Suppressor macrophage treated with lipopolysaccharide for 1 hour (primary cell): Measurements from ENCODE around the gene CETN2.
A peak's percentile ranks its signal among the peaks of the same experiment; 100 is the strongest.
"Not testable (repeated sequence)": the region's sequence is repeated elsewhere in the genome, so short reads cannot be mapped to it uniquely, and the experiment has no call there.

Source experiments
- DNase-seq, 3 donors: peaks; one replicate each; pipeline ENCODE4 v3.0.0-alpha.2; 2020 to 2022

CETN2 gene

DNA sequence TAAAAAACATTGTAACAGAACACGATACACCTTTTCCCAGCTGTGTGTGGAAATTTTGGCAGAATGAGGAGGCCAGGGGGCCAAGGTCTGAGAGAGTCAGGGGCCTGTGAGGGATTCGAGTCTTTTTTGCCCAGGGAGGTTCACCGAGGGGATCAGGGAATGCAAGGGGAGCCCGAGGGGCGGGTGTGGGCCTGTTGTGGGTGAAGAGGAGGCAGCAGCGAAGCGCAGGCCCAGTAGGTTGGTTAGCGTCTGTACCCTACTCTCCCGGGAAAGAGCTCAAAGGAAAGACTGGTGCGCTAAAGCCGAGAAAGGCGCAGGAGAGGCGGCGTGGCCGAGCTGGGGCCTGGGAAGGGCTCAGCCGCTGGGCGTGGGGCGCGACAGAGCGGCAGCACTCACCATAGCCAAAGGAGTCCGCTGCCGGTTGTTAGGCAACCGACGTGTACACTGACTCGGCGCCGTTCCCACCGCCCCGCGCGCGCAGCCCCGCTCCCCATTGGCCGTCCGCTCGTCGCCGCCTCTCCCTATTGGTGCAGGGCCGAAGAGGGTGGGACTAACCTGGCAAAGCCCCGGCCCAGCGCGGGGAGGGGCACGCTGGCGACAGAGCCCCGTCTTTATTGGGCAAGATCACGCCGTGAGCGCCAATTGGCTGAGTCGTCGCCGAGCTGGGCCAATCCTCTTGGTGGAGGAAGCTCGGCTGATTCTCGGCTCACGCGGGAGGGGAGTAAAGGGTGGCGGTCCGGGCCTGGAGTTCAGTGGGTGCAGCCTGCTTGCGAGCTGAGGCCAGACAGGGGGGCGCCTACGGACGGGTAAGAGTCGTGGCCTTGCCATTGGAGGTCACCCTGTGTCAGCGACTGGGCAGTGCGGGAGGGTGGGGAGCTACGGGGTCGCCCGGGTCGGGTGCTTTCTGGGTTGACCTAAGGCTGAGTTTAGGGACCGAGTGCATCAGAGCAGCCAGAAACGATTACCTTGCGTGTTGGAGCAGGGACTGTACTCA lies at the start of gene CETN2, which contains the start of gene NSDHL:
TSS of gene CETN2 (minus strand) at position 446 of the 994 bp plus-strand sequence. CDS start at position 399, 47 bp downstream.
TSS of gene NSDHL (plus strand) at position 752 of the 994 bp plus-strand sequence. CDS start 15,262 bp downstream, outside the sequence.
- DNase-seq: peak; percentile 93 to 95 (median 95)

- DNase-seq: no peak
Observed at GRCh38 chrX:152878976-152879755, 48.6 kb upstream of the CETN2 start.

GRCh38 chrX:152876931-152877840 lies 46.6 kb upstream of the CETN2 start:
- no peak for DNase-seq

DNA sequence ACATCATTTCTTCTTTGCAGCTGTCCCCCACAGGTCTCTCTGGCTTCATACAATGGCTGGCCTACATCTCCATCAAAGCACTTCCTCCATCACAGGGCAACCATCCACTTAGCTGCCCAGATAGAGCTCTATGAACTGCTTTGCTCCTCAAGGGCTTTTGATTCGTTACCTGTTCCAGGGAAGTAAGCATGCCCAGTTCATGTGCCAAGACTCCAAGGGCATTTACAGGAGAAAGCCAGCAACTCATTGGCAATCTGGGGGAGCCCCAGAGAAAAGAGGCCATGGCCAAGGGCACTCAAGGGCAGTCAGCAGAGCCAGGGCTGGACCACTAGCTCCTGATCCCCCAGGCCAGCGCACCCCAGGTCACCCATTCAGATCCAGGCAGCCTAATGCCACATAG lies 42.8 kb upstream of the CETN2 start:
- DNase-seq: no peak

DNA sequence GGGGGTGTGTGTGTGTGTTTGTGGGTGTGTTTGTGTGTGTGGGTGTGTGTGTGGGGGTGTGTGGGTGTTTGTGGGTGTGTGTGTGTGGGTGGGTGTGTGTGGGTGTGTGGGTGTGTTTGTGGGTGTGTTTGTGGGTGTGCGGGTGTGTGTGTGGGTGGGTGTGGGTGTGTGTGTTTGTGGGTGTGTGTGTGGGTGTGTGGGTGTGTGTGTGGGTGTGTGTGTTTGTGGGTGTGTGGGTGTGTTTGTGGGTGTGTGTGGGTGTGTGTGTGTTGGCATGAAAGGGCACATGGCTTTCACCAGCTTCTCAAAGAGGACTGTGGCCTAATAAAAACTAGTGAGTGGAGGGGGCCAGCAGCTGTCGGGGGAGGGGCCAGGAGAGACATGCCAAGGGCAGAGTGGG lies 42.0 kb upstream of the CETN2 start:
- DNase-seq: no peak

GRCh38 chrX:152871260-152871659 lies 40.7 kb upstream of the CETN2 start:
- no peak for DNase-seq

DNA sequence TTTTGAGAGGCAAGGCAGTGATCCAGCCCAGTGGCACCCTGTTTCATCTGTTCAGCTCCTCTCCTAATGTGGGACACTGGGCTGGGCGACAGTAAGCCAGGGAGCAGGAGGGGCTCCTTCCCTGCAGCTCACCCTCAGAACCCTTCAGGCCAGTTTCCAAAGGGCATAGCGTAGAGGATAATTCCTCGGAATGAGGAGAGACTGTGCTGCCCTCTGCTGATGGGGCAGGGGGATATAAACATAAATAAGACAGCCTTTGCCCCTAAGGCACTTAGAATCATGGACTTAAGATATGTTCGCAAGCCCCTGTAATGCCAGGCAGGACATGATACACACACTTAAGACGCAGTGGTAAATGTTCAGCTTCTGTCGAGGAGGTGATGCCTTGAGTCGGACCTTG lies 39.4 kb upstream of the CETN2 start:
- DNase-seq: no peak

DNA sequence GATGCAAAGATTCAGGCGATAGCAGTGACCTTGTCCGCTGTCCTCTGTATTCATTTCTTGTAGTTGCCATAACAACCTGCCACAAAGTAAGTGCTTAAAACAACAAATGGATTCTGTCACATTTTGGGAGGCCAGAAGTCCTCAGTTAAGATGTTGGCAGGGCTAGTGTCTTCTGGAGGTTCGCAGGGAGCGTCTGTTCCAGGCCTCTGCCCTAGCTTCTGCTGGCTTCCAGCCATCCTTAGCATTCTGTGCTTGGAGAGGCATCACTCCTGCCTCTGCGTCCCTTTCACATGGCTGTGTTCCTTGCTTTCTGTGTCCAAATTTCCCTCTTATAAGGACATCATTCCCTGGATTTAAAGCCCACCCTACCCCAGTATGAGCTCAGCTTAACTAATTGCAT lies 35.8 kb upstream of the CETN2 start:
- no peak for DNase-seq

DNA sequence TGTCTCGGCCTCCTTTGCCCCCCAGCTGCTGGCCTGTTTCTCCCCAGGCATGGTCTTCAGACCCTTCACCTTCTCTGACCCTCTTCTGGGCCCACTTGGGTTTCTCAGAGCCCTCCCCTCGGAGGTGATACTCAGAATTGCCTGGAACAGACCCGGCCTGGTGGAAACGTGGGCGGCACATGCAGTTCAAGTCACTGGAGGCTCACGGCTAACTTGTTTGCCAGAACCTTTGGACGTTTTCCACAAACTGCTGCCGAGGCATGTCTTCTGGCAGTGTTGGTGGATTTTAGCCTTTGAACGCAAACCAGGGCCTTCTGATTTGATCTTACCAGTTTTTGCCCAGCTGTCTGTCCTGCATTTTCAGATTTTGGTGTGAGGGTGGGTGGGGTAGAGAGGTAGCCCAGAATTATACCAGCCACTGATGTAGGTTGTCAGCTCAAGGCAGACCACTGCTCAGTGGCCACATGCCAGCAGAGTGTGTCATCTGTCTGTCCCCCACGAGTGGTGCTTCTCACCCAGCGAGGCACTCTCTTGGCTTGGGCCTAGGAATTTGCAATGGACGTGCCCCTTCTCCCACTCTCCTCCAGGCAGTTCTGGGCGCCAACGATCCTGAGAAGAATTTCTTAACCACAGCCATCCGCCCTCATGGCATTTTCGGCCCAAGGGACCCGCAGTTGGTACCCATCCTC lies 34.8 kb upstream of the CETN2 start:
- no peak for DNase-seq

- no peak for DNase-seq
Observed at GRCh38 chrX:152861826-152862225, 31.3 kb upstream of the CETN2 start.

DNA sequence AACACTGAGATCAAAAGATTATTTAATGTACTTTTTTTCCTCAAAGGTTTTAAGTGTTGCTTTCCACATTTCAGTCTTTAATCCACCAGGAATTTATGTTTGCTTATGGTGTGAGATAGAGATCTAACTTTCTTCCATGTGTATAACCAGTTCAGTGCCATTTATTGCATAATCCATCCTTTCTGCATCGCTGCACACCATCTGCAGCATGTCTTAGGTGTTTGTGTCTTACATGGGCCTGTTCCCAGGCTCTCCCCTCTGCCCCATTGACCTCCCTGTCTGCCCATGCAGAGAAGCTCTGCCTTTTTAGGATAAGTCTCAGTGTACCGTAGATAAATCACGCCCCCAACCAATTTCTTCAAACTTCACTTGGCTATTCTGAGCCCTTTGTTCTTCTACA lies 30.6 kb upstream of the CETN2 start:
- DNase-seq: no peak

DNA sequence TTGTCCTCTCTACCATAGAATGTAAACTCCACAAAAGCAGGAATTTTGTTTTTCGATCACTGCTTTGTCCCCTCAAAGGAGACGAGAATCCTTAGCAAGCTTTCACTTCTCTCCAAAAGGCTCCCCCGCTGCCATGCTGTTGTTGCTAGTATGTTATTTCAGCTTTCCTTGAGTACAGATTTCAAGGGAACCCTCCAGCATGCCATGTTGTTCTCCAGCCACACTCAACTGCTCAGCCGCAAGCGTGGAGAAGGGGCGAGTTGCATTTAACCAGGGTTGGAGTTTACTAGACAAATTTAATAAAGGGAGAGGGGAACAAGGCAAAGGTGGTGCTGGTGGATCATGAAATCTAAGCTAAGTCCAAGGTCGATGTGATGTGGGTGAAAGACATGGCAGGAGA lies 23.4 kb upstream of the CETN2 start:
- no peak for DNase-seq

GRCh38 chrX:152850465-152850864 lies 19.9 kb upstream of the CETN2 start:
- DNase-seq: no peak

DNA sequence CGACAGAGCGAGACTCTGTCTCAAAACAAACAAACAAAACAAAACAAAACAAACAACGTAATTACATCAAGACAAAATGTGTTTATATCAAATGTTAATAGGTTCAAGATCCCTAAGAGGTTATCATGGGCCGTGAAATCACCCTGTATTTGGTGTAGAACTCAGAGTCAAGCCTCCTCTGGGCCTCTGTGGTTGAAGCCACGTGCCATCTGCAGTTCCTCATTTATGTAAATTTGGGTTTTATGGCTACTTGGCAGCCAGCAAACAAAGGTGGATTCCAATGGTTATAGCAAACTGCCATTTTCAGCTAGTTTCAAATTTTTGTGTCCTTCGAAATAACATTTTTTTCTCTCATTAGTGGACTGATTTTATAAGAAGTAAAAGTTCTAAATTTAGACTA lies 16.7 kb upstream of the CETN2 start:
- DNase-seq: peak in 2 of 3 donors; percentile 6 to 10

GRCh38 chrX:152845618-152846240 lies 15.2 kb upstream of the CETN2 start:
- no peak for DNase-seq

DNA sequence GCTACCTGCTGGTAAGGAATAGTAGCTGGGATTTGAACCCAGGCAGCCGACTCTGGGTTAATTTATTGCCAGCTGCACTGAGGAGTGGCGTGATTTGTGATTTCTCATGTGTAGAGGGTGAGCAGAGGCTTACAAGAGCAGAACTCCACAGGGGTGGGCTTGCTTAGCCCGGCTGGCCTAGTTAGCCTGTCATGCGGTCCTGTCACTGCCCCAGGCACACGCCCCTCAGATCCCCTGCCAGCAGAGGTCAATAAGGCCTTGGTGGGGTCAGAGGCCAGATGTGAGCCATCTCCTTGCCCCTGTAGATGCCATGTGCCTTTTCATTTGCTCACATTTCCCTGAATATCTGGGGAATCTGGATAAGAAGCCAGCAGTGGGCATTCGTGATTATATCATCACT lies 13.7 kb upstream of the CETN2 start:
- no peak for DNase-seq

DNA sequence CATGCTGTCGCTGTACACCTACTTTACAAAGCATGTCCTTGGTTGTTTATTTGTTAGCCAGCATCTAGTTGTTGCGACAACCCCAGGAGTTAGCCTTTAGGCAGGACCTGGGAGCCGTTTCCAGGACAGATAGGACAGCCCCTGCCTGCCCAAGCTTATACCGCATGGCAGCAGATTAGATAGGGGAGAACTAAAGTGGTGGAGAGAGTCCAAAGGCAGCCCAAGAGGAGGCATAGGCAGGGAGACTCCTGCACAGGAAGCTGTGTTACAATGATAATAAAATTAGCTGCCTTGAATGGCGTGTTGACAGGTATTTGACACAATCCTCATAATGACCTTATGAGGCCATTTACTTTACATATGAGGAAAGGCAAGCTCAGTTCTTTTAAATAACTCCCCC lies 13.3 kb upstream of the CETN2 start:
- DNase-seq: no peak

GRCh38 chrX:152842772-152843338 lies 12.3 kb upstream of the CETN2 start:
- DNase-seq: no peak

DNA sequence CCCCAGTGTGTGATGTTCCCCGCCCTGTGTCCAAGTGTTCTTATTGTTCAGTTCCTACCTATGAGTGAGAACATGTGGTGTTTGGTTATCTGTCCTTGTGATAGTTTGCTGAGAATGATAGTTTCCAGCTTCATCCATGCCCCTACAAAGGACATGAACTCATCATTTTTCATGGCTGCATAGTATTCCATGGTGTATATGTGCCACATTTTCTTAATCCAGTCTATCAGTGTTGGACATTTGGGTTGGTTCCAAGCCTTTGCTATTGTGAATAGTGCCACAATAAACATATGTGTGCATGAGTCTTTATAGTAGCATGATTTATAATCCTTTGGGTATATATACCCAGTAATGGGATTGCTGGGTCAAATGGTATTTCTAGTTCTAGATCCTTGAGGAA lies 4.9 kb upstream of the CETN2 start:
- DNase-seq: not testable (repeated sequence)

DNA sequence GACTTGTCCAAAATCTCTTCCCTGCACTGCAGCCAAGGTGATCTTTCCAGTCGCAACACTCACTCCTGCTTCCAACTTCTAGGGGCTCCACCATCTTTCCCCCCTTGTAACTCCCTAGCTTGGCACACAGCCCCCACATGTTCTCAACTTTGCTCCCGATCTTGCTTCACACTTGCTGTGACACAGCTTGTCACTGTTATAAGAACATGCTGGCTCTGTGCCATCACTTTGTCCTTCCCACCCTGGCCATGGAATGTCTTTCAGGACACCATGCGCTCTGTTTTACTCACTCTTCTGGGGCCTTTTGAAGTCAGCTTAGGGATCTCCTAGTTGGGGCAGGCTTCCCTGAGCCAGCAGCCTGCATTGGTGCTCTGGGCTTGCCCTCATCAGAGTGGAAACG lies 2.8 kb upstream of the CETN2 start:
- no peak for DNase-seq

DNA sequence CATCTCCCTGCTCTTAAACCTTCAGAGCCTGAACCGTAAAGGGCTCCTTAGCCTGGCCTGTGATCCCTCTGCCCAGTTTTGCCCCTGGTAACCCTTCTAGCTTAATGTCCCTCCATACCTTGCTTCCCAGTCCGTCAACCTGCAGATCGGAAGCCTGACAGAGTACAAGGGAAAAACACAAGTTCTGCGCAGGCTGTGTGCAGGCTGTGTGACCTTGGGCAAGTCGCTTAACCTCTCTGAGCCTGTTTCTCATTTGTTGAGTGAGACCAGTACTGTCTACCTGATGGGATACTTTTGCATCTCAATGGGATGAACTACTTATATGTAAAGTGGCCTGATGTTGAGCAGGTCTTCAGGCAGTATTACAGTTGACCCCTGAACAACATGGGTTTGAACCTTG lies 2.0 kb upstream of the CETN2 start:
- no peak for DNase-seq
